GM23338 (cell line): Measurements from ENCODE around the gene PHAF1. TPM values are rescaled to one million over a fixed set of nuclear protein-coding genes. Genes with fewer than 3 reads are reported as not detected.

Experiments used
- ATAC-seq: fragments of 200-7000 bp; cut with Tn5 transposase; 3 replicates; pipeline ENCODE4 v1.9.1; 2020
- DNase-seq: peaks from one replicate; pipeline ENCODE4 v3.0.0-alpha.2; 2015; ENCODE audit warnings: low spot score
- H2AFZ ChIP-seq: fragments of 200-600 bp; sonication (generic); 2 replicates; pipeline ENCODE4 v1.8.0; 2016; ENCODE audit warnings: antibody characterized with exemption, mild to moderate bottlenecking, moderate library complexity
- H3F3A ChIP-seq: fragments of 200-600 bp; sonication (generic); replicated peaks from 2 replicates; pipeline ENCODE4 v1.8.0; 2017; ENCODE audit warnings: antibody characterized with exemption, mixed run types, low read depth
- H3K27ac ChIP-seq: fragments of 200-600 bp; sonication (generic); 2 replicates; pipeline ENCODE4 v1.6.1; 2016; ENCODE audit warnings: low read depth
- H3K27me3 ChIP-seq: fragments of 200-600 bp; sonication (generic); 2 replicates; pipeline ENCODE4 v1.8.0; 2016; ENCODE audit warnings: mild to moderate bottlenecking, mixed run types, moderate library complexity; ENCODE audit not compliant: insufficient read depth
- H3K36me3 ChIP-seq: fragments of 200-600 bp; sonication (generic); 2 replicates; pipeline ENCODE4 v1.8.0; 2016; ENCODE audit warnings: mild to moderate bottlenecking; ENCODE audit not compliant: insufficient read depth
- H3K4me1 ChIP-seq: fragments of 200-600 bp; sonication (generic); 2 replicates; pipeline ENCODE4 v1.8.0; 2016; ENCODE audit warnings: mild to moderate bottlenecking, moderate library complexity; ENCODE audit not compliant: insufficient read depth
- H3K4me2 ChIP-seq: fragments of 200-600 bp; sonication (generic); 2 replicates; pipeline ENCODE4 v1.7.1; 2017; ENCODE audit warnings: mixed run types
- H3K4me3 ChIP-seq: fragments of 200-600 bp; sonication (generic); 2 replicates; pipeline ENCODE4 v1.6.1; 2016; ENCODE audit warnings: mixed run types
- H3K79me2 ChIP-seq: fragments of 200-600 bp; sonication (generic); replicated peaks from 2 replicates; pipeline ENCODE4 v1.8.0; 2017; ENCODE audit warnings: mild to moderate bottlenecking; ENCODE audit not compliant: insufficient read depth
- H3K9me2 ChIP-seq: fragments of 200-600 bp; sonication (generic); 2 replicates; pipeline ENCODE4 v1.8.0; 2017; ENCODE audit not compliant: insufficient read depth
- H4K20me1 ChIP-seq: fragments of 200-600 bp; sonication (generic); replicated peaks from 2 replicates; pipeline ENCODE4 v1.8.0; 2017; ENCODE audit warnings: mild to moderate bottlenecking; ENCODE audit not compliant: insufficient read depth
- H3K27ac Mint-ChIP-seq: 2 replicates; pipeline ENCODE4 v1.8.0; 2020; ENCODE audit warnings: inconsistent platforms, mild to moderate bottlenecking, moderate library complexity, mixed read lengths
- H3K27me3 Mint-ChIP-seq: 3 replicates; pipeline ENCODE4 v1.8.0; 2022; ENCODE audit warnings: low read depth, mild to moderate bottlenecking, moderate library complexity, mixed read lengths, inconsistent platforms; ENCODE audit not compliant: insufficient read depth, poor library complexity
- H3K36me3 Mint-ChIP-seq: 3 replicates; pipeline ENCODE4 v1.8.0; 2021; ENCODE audit warnings: low read depth, mild to moderate bottlenecking, inconsistent platforms, moderate library complexity, mixed read lengths
- H3K4me1 Mint-ChIP-seq: 3 replicates; pipeline ENCODE4 v1.8.0; 2020; ENCODE audit warnings: mild to moderate bottlenecking, inconsistent platforms, mixed read lengths
- H3K4me3 Mint-ChIP-seq: 3 replicates; pipeline ENCODE4 v1.8.0; 2021; ENCODE audit warnings: moderate library complexity, mild to moderate bottlenecking, inconsistent platforms, mixed read lengths
- H3K9me3 Mint-ChIP-seq: 3 replicates; pipeline ENCODE4 v1.8.0; 2020; ENCODE audit warnings: moderate library complexity, mild to moderate bottlenecking, inconsistent platforms, mixed read lengths
- EZH2 ChIP-seq: fragments of 200-600 bp; sonication (generic); IDR thresholded peaks from one replicate; pipeline ENCODE4 v1.8.0; 2017; ENCODE audit warnings: antibody characterized with exemption, mild to moderate bottlenecking, low read depth; ENCODE audit not compliant: unreplicated experiment
- EZH2phosphoT487 ChIP-seq: fragments of 200-600 bp; sonication (generic); IDR thresholded peaks from one replicate; pipeline ENCODE4 v1.8.1; 2018; ENCODE audit warnings: antibody characterized with exemption; ENCODE audit not compliant: unreplicated experiment
- JUNB ChIP-seq: IDR thresholded peaks from one replicate; pipeline ENCODE4 v1.6.1; 2016; ENCODE audit warnings: antibody characterized with exemption; ENCODE audit not compliant: unreplicated experiment
- REST ChIP-seq: IDR thresholded peaks from one replicate; pipeline ENCODE4 v1.6.1; 2018; ENCODE audit warnings: antibody characterized with exemption; ENCODE audit not compliant: unreplicated experiment
- ZNF114 ChIP-seq: fragments of 250-450 bp; sonication (Bioruptor Pico); IDR thresholded peaks from 2 replicates; pipeline ENCODE4 v1.5.0; 2020; ENCODE audit warnings: mild to moderate bottlenecking, moderate library complexity
- polyA plus RNA-seq: library from polyadenylated mRNA; unstranded; fragments of >200 nt; fragmentation: Nextera tagmentation; extraction: Ambion mirVana; gene quantifications from 2 replicates; pipeline ENCODE4 v1.2.1, GENCODE V29; 2016
- total RNA-seq: library from RNA; depleted of rRNA; stranded (reverse); fragments of >200 nt; shearing (Covaris generic); gene quantifications from 2 replicates; pipeline ENCODE4 v1.2.3, GENCODE V29; 2014

The PHAF1 gene
- total and polyA plus RNA-seq, 2 experiments from 2014 or later, result 14.7 to 35.9 TPM

- peaks cover 39% of the 10 kb centered on the region for H3K4me1 Mint-ChIP-seq
- peak; percentile 96 for TF ChIP-seq EZH2
- TF ChIP-seq EZH2phosphoT487, result peak; percentile 80
- TF ChIP-seq JUNB, result no peak
- Histone ChIP-seq H3K9me2 (no peaks in the 10 kb centered on the region), H3K4me2 (peak overlapping the region; percentile 79; the same call in 1 of the 2 replicates), H3K27ac (no peak overlapping the region), H3K4me1 (peaks cover 22% of the 10 kb centered on the region), H3F3A (peaks cover 10% of the 10 kb centered on the region; the same call in 1 of the 2 replicates), H2AFZ (no peak overlapping the region), H3K4me3 (0 out of 2 replicates have a peak overlapping the region, but pooled peaks have one; percentile 28), H3K27me3 (peaks cover 97% of the 10 kb centered on the region), H3K79me2 (no peaks in the 10 kb centered on the region), H4K20me1 (no peaks in the 10 kb centered on the region; the same call in 1 of the 2 replicates), H3K36me3 (no peaks in the 10 kb centered on the region)
- H3K27ac Mint-ChIP-seq, result no peak overlapping the region
- ATAC-seq, result no peak
- no peaks in the 10 kb centered on the region for H3K36me3 Mint-ChIP-seq
- no peak for DNase-seq
- peaks cover 95% of the 10 kb centered on the region for H3K27me3 Mint-ChIP-seq
- peak overlapping the region; percentile 62 for H3K4me3 Mint-ChIP-seq
- H3K9me3 Mint-ChIP-seq, result no peaks in the 10 kb centered on the region; the same call in 2 of the 3 replicates
Measured at GRCh38 chr16:67166110-67166547, 56.4 kb downstream of the PHAF1 start.

GRCh38 chr16:67166598-67167168 is 56.9 kb downstream of the PHAF1 start:
- ATAC-seq, result no peak

More at GRCh38 chr16:67166598-67167168, 56.9 kb downstream of the PHAF1 start:
- Mint-ChIP-seq H3K27ac (no peak overlapping the region), H3K4me3 (peak overlapping the region; percentile 62; the same call in 2 of the 3 replicates), H3K9me3 (no peaks in the 10 kb centered on the region; the same call in 2 of the 3 replicates), H3K36me3 (no peaks in the 10 kb centered on the region), H3K4me1 (peaks cover 40% of the 10 kb centered on the region), H3K27me3 (peaks cover 95% of the 10 kb centered on the region)
- no peaks in the 10 kb centered on the region; the same call in 1 of the 2 replicates for H4K20me1 ChIP-seq
- H3F3A ChIP-seq, result peaks cover 14% of the 10 kb centered on the region; the same call in 1 of the 2 replicates
- no peak overlapping the region for H3K27ac ChIP-seq
- peaks cover 97% of the 10 kb centered on the region for H3K27me3 ChIP-seq
- H3K79me2 ChIP-seq, result no peaks in the 10 kb centered on the region
- H3K36me3 ChIP-seq, result no peaks in the 10 kb centered on the region
- peak overlapping the region; percentile 79; the same call in 1 of the 2 replicates for H3K4me2 ChIP-seq
- no peak for TF ChIP-seq REST
- TF ChIP-seq EZH2, result peak; percentile 37
- TF ChIP-seq ZNF114 (CRISPR knock-in tag), result no peak
- H3K9me2 ChIP-seq, result no peaks in the 10 kb centered on the region
- peaks cover 21% of the 10 kb centered on the region for H3K4me1 ChIP-seq
- 0 out of 2 replicates have a peak overlapping the region, but pooled peaks have one; percentile 28 for H3K4me3 ChIP-seq
- no peak for DNase-seq
- no peak overlapping the region for H2AFZ ChIP-seq
